ENCODE results near the gene CHRNA4.

Gene CHRNA4

GRCh38 chr20:63360850-63361518 lies at the start of gene CHRNA4:
CHRNA4 (minus strand) TSS chr20:63361349; CDS start chr20:63361165, 184 bp downstream.
- DNase-seq (ENCODE audit: low read depth): no peak
- H3K4me3 ChIP-seq (ENCODE audit: low read depth, low read length): no peak within 1 kb of the TSS
- no peak for TF ChIP-seq CTCF (IDR thresholded peaks at IDR 0.05; ENCODE audit: low read depth, low read length)
- no peak for TF ChIP-seq POLR2A (IDR thresholded peaks at IDR 0.05; ENCODE audit: extremely low read depth, insufficient read length)
- TF ChIP-seq MAX (IDR thresholded peaks at IDR 0.05; ENCODE audit: low read depth, low read length): no peak
- TF ChIP-seq MYC (IDR thresholded peaks at IDR 0.05; ENCODE audit: low read depth, low read length): no peak

- no peak for TF ChIP-seq POLR2A (IDR thresholded peaks at IDR 0.05; ENCODE audit: extremely low read depth, insufficient read length)
- TF ChIP-seq MYC (IDR thresholded peaks at IDR 0.05; ENCODE audit: low read depth, low read length): no peak
- TF ChIP-seq CTCF (IDR thresholded peaks at IDR 0.05; ENCODE audit: low read depth, low read length): no peak
- no peak for TF ChIP-seq MAX (IDR thresholded peaks at IDR 0.05; ENCODE audit: low read depth, low read length)
- DNase-seq (ENCODE audit: low read depth): no peak
- H3K4me3 ChIP-seq (ENCODE audit: low read depth, low read length): no peak overlapping the region
Observed at GRCh38 chr20:63409834-63410435, 48.8 kb upstream of the CHRNA4 start.

- TF ChIP-seq POLR2A (IDR thresholded peaks at IDR 0.05; ENCODE audit: extremely low read depth, insufficient read length) (no peak), CTCF (IDR thresholded peaks at IDR 0.05; ENCODE audit: low read depth, low read length) (no peak), MYC (IDR thresholded peaks at IDR 0.05; ENCODE audit: low read depth, low read length) (no peak), MAX (IDR thresholded peaks at IDR 0.05; ENCODE audit: low read depth, low read length) (no peak)
- DNase-seq (ENCODE audit: low read depth): no peak
Observed at GRCh38 chr20:63409066-63409833, 48.1 kb upstream of the CHRNA4 start.

GRCh38 chr20:63408684-63409046 lies 47.5 kb upstream of the CHRNA4 start:
- no peak for DNase-seq (ENCODE audit: low read depth)
- no peak overlapping the region for H3K4me3 ChIP-seq (ENCODE audit: low read depth, low read length)
- TF ChIP-seq MAX (IDR thresholded peaks at IDR 0.05; ENCODE audit: low read depth, low read length) (no peak), MYC (IDR thresholded peaks at IDR 0.05; ENCODE audit: low read depth, low read length) (no peak), CTCF (IDR thresholded peaks at IDR 0.05; ENCODE audit: low read depth, low read length) (no peak), POLR2A (IDR thresholded peaks at IDR 0.05; ENCODE audit: extremely low read depth, insufficient read length) (no peak)

More at GRCh38 chr20:63409066-63409833, 48.1 kb upstream of the CHRNA4 start:
- no peak overlapping the region for H3K4me3 ChIP-seq (ENCODE audit: low read depth, low read length)

GRCh38 chr20:63407928-63408683 lies 47.0 kb upstream of the CHRNA4 start:
- no peak overlapping the region for H3K4me3 ChIP-seq (ENCODE audit: low read depth, low read length)
- DNase-seq (ENCODE audit: low read depth): no peak
- TF ChIP-seq MAX (IDR thresholded peaks at IDR 0.05; ENCODE audit: low read depth, low read length) (no peak), CTCF (IDR thresholded peaks at IDR 0.05; ENCODE audit: low read depth, low read length) (no peak), POLR2A (IDR thresholded peaks at IDR 0.05; ENCODE audit: extremely low read depth, insufficient read length) (no peak), MYC (IDR thresholded peaks at IDR 0.05; ENCODE audit: low read depth, low read length) (no peak)
